ENCODE data around the gene ARX. TPM values are rescaled to one million over a fixed set of nuclear protein-coding genes. Genes with fewer than 3 reads are reported as not detected.

ARX gene
- total RNA-seq, 1 experiment from 2014 or later, result not detected

Small RNA genes lying within 50 kb of the gene (small RNA-seq; reads per million reads assigned to genes)
- gene RN7SL91P, result not detected

All from Karpas-422 (cell line).